Mucosa of descending colon (tissue), 3 donors: ENCODE data around the gene PERCC1. TPM values are rescaled to one million over a fixed set of nuclear protein-coding genes. Genes with fewer than 3 reads are reported as not detected.

ENCODE experiments used
- ATAC-seq: fragments of 200-7000 bp; cut with Tn5 transposase; one replicate; pipeline ENCODE4 v1.9.1; 2020; ENCODE audit warnings: mild to moderate bottlenecking, moderate library complexity
- DNase-seq, 3 donors: peaks; one replicate each; pipeline ENCODE4 v3.0.0-alpha.2; 2020
- H3K36me3 ChIP-seq: fragments of 200-600 bp; one replicate; pipeline ENCODE4 v1.8.0; 2021; ENCODE audit warnings: low read depth, mild to moderate bottlenecking
- H3K4me1 ChIP-seq: fragments of 200-600 bp; one replicate; pipeline ENCODE4 v1.8.0; 2021; ENCODE audit warnings: low read depth, mild to moderate bottlenecking
- H3K4me3 ChIP-seq: fragments of 200-600 bp; one replicate; pipeline ENCODE4 v1.8.0; 2021; ENCODE audit warnings: mild to moderate bottlenecking
- H3K9me3 ChIP-seq: fragments of 200-600 bp; one replicate; pipeline ENCODE4 v1.8.0; 2021; ENCODE audit warnings: mild to moderate bottlenecking
- CTCF ChIP-seq: fragments of 200-600 bp; IDR thresholded peaks from one replicate; pipeline ENCODE4 v1.8.0; 2022; ENCODE audit warnings: antibody characterized with exemption, mild to moderate bottlenecking
- intact Hi-C, 2 donors: fragments of 100-400 bp; cut with DNase I in 1 of 2; cut with micrococcal nuclease in 1 of 2; formaldehyde crosslinking; loops; one replicate each; pipeline versions ENCODE4 v1.11.0 to v1.11.1; 2022; cut with DNase I, micrococcal nuclease
- total RNA-seq, 3 donors: library from RNA; stranded (reverse); fragmentation: NEBNext Ultra II Directional in 2 of 3; extraction: Animal tissue kit (Norgen Biotek cat#: 25700) in 2 of 3; gene quantifications; one replicate each; pipeline versions ENCODE4 v1.2.1 to v1.2.4, GENCODE V29; 2021 to 2023
- donor health status: DM: no; HTN: no; CAD: no; lungs with moderate emphysema.
- donor health status: DM: no; HTN: no; CAD: no.
- donor health status: DM: no; HTN: yes; CAD: no.

PERCC1 gene
- total RNA-seq, 3 donors from 2014 or later = 0.34 TPM; not detected in 2

GRCh38 chr16:1395444-1396031 is 35.3 kb upstream of the PERCC1 start:
- TF ChIP-seq CTCF = no peak

GRCh38 chr16:1397779-1398178 is 33.1 kb upstream of the PERCC1 start:
- ATAC-seq = no peak

More at GRCh38 chr16:1395444-1396031, 35.3 kb upstream of the PERCC1 start:
- Histone ChIP-seq H3K36me3 (no peaks in the 10 kb centered on the region), H3K9me3 (no peaks in the 10 kb centered on the region), H3K4me3 (no peak overlapping the region), H3K4me1 (no peaks in the 10 kb centered on the region)
- DNase-seq (peak in 2 of 3 donors; percentile 42 to 52), ATAC-seq (peak; percentile 79)
- intact Hi-C loops = no loop called here

GRCh38 chr16:1398351-1398750 is 32.5 kb upstream of the PERCC1 start:
- intact Hi-C loops = no loop called here
- no peak overlapping the region for H3K4me3 ChIP-seq
- no peaks in the 10 kb centered on the region for H3K4me1 ChIP-seq
- DNase-seq = no peak
- peaks cover 4% of the 10 kb centered on the region for H3K36me3 ChIP-seq
- H3K9me3 ChIP-seq = no peaks in the 10 kb centered on the region
- no peak for TF ChIP-seq CTCF
- ATAC-seq = no peak

More at GRCh38 chr16:1397779-1398178, 33.1 kb upstream of the PERCC1 start:
- Histone ChIP-seq H3K4me1 (no peaks in the 10 kb centered on the region), H3K9me3 (no peaks in the 10 kb centered on the region), H3K4me3 (no peak overlapping the region), H3K36me3 (peaks cover 4% of the 10 kb centered on the region)
- DNase-seq = no peak
- TF ChIP-seq CTCF = no peak
- intact Hi-C loops = no loop called here

- ATAC-seq = no peak
- no peak for TF ChIP-seq CTCF
- no peaks in the 10 kb centered on the region for H3K9me3 ChIP-seq
- H3K36me3 ChIP-seq = peaks cover 4% of the 10 kb centered on the region
- no peak for DNase-seq
- no peak overlapping the region for H3K4me3 ChIP-seq
- no peaks in the 10 kb centered on the region for H3K4me1 ChIP-seq
- intact Hi-C loops = no loop called here
Observed at GRCh38 chr16:1398826-1399581, 31.9 kb upstream of the PERCC1 start.

- no peak for DNase-seq
- H3K4me1 ChIP-seq = no peaks in the 10 kb centered on the region
- ATAC-seq = no peak
- intact Hi-C loops = no loop called here
- H3K36me3 ChIP-seq = peaks cover 4% of the 10 kb centered on the region
- no peak overlapping the region for H3K4me3 ChIP-seq
- H3K9me3 ChIP-seq = no peaks in the 10 kb centered on the region
- TF ChIP-seq CTCF = no peak
Observed at GRCh38 chr16:1401061-1401757, 29.7 kb upstream of the PERCC1 start.
